Measurements from ENCODE around the gene ARL5C. TPM values are rescaled to one million over a fixed set of nuclear protein-coding genes. Genes with fewer than 3 reads are reported as not detected.
"Not testable (repeated sequence)": the region's sequence is repeated elsewhere in the genome, so short reads cannot be mapped to it uniquely, and the experiment has no call there.

The ARL5C gene
- total RNA-seq, 1 donor from 2014 or later, result not detected

DNA sequence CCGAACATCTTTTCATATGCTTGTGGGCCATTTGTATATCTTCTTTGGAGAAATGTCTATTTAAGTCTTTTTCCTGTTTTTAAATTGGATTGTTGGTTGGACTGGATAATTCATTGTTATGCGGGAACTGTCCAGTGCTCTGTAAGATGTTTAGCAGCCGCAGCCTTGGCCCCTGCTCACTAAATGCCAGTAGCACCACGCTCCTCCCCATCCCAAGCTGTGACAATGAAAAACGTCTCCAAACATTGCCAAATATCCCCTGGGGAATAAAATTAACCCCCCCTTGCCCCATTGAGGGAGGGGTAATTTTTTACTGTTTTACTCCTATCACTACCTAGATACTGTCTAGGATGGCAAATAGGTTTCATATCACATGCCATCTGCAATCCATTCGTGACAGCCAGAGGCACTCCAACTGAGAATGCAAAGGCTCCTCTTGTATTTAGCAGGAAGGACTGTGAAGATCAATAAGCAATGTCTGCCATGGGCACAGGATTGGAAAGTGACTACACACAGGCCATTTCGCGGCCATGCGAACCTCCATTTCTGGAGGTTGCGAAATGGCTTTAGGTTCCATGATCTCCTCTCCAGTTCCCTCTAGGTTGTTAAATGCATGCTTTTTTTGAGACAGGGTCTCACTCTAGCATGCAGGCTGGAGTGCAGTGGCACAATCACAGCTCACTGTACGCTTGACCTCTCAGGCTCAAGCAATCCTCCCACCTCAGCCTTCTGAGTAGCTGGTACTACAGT is 23.9 kb downstream of the ARL5C start:
- no peak for DNase-seq (ENCODE audit: low spot score)

DNA sequence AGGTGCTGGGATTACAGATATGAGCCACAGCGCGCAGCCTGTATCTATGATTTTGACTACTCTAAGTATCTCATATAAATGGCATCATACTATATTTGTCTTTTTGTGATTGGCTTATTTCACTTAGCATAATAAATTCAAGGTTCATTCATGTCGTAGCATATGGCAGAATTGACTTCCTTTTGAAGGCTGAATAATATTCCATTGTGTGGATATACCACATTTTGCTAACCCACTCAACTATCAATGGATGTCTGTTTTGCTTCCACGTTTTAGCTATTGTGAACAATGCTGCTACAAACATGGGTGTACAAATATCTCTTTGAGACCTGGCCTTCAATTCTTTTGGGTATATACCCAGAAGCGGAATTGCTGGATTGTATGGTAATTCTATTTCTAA is 24.7 kb downstream of the ARL5C start:
- no peak for DNase-seq (ENCODE audit: low spot score)

DNA sequence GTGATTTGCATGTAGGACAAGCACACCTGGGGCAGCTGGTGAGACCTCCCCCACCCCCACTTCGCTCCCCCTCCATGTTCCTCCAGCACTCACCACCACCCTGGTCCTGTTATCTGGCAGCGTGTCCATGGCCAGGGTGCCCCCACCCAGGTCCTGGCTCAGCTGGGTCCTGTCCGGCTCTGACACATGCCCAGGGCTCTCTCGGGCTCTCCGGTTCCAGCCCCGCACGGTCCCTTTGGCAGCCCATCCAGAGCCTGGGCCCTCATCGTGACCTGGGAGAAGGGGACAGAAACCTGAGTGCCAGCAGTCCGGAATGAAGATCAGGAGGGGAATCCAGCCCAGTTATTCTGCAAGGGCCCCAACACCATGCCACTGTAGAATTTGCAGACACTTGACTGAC is 26.4 kb downstream of the ARL5C start:
- DNase-seq (ENCODE audit: low spot score), result no peak

DNA sequence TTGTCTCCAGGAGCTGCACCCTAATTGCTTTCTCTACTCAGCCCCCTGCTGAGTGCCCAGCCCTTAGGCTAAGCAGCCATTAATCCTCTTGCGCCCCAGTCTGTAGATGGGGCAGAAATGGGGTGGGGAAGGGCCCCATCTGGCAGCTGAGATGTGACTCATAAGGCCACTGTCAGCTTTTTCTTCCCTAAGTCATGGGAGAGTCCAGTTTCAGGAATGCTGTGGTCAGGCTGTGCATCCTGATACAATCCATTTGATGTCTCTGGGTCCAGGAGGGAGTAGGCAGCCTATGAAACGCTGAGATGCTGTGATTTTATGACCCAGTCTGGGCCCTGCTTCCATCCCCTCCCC is 26.8 kb downstream of the ARL5C start:
- DNase-seq (ENCODE audit: low spot score), result no peak

DNA sequence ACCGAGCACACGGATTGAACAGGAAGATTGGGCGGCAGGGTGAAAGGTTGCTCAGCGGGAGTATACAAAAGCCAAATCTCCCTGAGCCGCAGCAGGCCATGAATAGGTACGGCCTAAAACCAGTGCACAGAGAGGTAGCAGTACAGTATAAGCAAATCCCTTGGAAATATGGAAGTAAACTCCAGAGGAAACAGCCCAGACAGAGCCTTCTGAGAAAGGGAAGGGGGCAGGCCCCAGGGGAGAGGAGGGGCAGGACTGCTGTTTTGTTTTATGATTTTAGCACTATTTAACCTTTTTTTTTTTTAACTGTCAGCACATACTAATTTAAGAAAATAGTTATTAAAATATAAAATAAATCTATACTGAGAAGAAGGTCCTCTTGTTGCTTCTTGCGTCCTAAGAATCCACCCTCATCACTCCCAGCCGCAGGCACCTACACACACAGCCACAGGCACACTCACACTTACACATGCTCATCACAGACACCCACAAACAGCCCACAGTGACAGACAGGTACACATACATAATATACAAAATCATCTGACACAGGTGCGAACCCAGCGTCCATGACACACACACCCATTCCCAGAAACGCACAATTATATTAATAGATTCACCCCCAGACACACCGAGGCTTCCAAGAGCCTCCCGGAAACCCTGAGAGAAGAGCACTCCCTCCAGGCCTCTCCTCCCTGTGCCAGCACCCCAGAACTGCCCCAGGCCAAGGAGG is 27.4 kb downstream of the ARL5C start:
- DNase-seq (ENCODE audit: low spot score), result no peak

DNA sequence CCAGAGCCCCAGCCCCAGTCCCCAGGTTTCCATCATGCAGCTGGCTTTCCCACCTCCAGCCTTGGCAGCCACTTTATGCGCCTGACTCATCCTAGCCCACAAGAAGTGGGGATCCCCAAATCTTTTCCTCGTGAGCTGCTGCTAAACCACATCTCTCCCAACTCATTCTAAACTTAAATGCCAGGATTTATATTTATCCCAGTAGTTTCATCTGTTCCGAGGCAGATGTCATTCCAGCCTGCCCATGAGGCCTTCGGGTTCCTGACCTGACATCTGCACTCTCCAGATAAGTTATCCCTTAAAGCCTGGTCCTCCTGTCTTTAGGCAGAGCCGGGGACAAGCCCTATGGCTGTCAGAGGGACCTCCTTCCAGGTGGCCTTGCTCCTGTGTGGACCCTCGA is 31.1 kb downstream of the ARL5C start:
- DNase-seq (ENCODE audit: low spot score), result no peak

DNA sequence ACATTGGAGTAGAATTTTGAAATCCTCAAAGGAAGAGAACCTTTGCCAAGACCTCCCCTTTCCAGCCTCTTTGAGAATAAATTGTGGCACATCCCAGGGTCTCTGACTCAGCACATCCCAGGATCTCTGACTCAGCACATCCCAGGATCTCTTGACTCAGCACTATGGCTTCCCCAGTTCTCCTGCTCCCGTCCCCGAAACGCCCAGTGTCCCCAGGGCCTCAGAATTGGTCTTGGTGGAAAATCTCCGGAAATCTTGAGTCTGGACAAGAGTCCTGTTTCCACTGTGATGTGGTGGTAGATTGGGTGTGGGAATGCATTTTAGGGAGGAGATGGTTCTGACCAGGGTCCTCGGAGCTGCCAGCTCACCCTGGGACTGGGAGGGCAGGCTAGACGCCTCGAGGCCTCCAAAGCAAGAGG is 33.8 kb downstream of the ARL5C start:
- DNase-seq (ENCODE audit: low spot score), result no peak

DNA sequence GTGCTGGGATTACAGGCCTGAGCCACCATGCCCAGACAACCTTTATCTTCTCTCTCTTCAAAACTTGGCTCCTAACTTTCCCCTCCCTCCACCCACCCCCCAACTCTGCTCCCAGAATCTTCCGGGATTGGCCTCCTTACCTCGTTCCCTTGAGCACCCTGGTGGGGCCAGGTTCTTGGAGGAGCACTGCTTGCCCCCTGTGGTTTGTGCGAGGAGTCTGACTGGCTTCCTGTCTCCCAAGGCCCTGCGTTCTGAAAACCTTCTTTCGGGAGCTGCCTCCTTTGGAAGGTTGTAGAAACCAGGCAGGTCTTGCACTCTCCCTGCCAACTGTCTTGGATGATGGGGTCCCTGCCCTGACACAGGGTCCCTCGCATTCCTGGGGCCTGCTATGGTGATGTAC is 34.3 kb downstream of the ARL5C start:
- DNase-seq (ENCODE audit: low spot score), result no peak

DNA sequence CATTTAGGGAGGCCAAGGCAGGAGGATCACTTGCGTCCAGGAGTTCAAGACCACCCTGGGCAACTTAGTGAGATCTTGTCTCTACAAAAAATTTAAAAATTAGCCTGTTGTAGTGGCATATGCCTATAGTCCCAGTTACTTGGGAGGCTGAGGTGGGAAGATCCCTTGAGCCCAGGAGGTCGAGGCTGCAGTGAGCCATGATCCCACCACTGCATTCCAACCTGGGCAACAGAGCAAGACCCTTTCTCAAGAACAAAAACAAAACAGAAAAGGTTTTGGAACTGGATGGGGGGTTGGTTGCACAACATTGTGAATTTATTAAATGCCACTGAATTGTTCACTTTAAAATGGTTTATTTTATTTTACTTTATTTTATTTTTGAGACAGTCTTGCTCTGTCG is 35.8 kb downstream of the ARL5C start:
- DNase-seq (ENCODE audit: low spot score), result no peak

DNA sequence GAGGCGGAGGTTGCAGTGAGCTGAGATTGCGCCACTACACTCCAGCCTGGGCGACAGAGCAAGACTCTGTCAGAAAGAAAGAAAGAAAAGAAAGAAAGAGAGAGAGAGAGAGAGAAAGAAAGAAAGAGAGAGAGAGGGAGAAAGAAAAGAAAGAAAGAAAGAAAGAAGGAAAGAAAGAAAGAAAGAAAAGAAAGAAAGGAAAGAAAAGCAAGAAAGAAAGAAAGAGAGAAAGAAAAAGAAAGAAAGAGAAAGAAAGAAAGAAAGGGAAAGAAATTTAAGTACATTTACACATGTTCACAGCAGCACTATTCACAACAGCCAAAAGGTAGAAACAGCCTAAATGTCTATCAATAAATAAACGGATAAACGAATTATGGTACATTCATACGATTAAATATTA is 36.4 kb downstream of the ARL5C start:
- DNase-seq (ENCODE audit: low spot score), result not testable (repeated sequence)

DNA sequence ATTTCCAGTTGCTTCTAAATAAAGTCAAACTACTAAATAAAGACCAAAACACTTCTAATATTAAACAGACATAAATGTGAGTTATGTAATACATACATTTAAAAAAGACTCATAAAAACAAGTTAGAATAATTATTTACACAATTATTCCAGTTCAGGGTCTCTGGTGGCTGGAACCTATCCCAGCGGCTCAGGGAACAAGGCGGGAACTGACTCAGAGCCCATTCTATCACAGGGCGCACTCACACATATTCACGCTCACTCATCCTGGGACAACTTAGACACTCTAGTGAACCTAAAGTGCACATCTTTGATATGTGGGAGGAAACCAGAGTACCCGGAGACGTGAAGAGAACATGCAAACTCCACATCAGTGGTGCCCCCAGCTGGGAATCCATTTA is 39.5 kb downstream of the ARL5C start:
- DNase-seq (ENCODE audit: low spot score), result no peak

DNA sequence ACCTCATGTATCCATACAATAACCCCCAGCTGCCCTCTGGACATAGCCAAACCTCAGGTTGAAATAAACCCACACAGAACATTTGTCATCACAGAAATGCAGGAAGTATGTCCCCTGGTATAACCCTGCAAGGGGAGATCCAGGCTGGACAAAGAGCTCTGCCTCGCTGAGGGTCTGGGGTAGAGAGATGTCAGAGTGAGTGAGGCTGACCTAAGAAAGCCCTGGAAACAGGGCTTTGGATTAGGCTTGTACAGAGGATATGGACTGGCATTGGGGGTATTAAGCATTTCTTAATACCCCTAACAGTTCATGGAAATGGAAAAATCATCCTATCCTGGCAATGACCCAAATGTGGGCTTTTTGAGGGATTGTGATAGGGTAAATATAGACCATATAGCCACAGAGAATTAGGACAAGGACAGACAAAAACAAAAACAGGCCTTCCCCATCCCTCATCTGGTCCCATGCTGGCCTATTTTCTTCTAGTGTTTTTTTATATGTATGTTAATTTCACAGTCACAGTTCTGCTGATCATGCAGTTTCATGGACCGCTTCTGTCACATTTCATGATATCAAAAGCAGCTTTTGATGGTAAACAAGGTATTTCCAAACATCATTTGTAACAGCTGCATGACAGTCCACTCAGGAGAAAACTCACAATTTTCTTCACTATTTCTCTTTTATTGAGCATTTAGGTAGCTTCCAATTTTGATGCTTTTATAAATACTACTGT is 40.7 kb downstream of the ARL5C start:
- no peak for DNase-seq (ENCODE audit: low spot score)

DNA sequence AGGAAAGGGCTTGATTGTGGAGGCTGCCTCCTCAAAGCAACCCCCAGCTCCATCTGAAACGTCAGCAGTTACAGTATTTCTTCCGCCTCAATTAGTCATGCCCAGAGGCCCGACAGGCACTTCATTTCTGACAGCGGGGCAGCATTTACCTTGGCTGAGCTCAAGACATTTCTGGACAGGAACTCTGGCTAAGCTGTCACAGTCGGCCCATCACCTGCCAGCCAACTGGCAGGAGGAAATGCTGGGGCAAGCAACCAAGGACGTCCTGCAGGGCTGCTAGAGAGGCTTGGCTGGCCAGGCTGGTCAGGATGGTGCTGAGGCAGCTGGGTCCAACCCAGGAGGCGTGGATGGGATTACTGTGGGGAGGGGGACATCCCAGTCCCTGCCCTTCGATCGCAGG is 42.3 kb downstream of the ARL5C start:
- DNase-seq (ENCODE audit: low spot score), result no peak

DNA sequence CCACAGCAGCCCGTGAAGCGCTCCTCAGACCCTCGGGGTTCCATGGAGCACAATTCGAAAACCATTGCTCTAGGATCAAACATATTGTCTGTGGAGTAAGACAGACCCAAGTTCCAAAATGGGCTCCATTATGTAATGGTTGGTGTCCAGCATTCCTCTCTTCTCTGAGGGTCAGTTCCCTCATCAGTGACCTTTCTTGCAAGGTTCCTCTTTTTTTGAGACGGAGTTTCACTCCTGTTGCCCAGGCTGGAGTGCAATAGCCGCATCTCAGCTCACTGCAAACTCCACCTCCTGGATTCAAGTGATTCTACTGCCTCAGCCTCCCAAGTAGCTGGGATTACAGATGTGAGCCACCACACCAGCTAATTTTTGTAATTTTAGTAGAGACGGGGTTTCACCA is 43.0 kb downstream of the ARL5C start:
- DNase-seq (ENCODE audit: low spot score), result no peak

DNA sequence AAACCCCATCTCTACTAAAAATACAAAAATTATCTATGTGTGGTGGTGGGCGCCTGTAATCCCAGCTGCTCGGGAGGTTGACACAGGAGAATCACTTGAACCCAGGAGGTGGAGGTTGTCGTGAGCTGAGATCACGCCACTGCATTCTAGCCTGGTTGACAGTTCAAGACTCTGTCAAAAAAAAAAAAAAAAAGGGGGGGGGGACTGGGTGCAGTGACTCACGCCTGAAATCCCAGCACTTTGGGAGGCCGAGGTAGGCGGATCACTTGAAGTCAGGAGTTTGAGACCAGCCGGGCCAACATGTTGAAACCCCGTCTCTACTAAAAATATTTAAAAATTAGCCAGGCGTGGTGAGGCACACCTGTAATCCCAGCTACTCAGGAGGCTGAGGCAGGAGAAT is 44.0 kb downstream of the ARL5C start:
- DNase-seq (ENCODE audit: low spot score), result not testable (repeated sequence)

DNA sequence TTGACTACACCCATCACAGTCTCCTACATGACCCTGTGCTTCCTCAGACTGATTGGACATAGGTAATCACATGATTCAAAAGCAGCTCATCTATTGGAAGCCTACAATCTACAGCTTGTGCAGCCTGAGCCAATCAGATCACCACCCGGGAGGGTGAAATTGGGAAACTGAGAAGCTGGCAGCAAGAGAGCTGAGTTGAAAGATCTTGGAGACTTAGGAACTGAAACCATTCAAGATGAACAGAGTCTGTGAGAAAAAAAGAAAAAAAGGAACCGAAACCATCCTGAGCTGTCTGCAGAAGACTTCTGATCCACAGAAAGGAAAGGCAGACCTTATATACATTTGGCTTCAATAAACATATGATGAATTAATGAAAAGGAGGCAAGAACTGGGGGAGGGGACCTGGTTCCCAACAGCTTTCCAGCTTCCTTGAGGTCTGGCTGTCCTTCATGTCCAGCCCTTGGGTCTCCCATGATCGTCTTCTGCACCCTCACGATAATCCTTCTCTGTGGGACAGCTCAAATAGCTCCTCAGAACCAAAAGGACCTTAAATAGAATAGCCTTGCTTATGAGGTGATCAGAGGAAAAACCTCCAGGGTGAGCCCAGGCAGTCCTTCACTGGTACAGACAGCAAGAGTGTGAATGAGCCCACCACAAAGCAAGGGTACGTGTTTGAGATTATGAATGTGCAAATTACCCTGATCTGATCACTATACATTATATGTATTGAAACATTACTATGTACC is 47.1 kb downstream of the ARL5C start:
- no peak for DNase-seq (ENCODE audit: low spot score)

DNA sequence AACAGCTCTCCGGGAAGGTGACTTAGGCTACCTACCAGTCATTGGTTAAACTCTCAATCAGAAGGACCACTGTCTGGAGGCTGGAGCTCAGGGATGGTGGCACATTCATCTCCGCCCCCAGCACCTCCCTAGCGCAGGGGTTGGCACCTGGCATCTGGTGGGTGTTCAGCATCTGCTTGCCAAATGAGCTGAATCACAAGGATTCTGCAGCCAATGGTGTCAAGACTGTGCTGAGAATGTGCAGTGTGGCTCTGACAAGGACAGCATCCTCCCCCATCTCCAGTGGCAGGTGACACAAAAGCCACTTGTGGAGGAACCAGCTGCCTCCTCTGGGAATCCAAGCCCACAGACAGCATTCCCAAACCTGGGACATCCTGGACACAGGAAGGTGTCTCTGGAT is 49.7 kb downstream of the ARL5C start:
- DNase-seq (ENCODE audit: low spot score), result no peak

DNA sequence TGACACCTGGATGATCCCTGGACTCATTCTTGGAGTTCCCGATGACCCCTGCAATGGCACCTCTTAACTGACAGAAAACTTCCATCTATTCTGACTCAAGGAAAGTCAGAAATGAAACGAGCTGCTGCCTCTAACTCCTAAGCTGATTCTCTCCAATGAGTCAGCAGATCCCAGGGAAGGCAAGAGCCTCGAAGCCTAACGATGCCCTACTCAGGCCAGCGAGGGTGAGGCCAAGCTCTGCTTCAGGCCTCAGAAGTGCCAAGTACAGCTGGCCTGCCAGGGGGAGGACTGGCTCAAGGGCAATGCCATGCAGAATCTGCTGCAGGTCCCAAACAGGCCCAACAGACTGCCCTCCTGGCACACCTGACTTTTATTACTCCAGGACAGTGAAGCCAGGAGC is 50.8 kb downstream of the ARL5C start:
- DNase-seq (ENCODE audit: low spot score), result no peak

DNA sequence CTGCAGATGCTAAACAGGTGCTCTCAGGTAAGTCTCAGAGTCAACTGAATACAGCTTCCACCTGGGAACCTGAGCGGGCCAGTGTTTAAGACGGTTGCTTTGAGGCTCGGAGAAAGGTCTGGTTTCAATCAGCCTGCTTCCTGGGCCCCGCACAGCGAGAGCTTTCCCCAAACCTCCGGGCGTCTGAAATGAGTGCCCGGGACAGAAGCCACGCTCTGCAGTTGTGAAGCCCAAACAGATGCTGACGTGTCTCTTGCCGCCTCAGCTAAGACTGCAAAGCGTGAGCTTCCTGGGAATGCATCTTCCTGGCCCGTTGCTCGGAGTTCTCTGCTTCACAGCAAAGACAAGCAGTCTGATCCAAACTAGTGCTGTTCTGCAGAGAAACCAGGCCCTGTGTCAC is 51.2 kb downstream of the ARL5C start:
- DNase-seq (ENCODE audit: low spot score), result no peak

DNA sequence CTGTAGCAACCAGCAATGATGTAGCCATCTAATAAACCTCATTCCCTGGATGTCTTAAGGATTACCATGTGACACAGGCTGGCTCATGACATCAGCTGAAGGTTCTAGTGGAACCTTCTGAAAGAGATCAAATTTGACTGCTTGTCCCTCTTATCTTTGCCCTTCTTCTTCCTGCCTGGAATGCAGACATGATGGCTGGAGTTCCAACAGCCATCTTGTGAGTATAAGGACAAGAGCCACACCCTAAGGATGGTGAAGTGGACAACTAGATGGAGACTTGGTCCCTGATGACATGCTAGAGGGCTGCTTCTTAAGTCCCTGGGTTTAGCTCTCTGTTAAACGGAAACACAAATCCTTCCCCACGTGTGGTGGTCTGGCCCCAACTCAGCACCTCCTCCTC is 52.1 kb downstream of the ARL5C start:
- no peak for DNase-seq (ENCODE audit: low spot score)

DNA sequence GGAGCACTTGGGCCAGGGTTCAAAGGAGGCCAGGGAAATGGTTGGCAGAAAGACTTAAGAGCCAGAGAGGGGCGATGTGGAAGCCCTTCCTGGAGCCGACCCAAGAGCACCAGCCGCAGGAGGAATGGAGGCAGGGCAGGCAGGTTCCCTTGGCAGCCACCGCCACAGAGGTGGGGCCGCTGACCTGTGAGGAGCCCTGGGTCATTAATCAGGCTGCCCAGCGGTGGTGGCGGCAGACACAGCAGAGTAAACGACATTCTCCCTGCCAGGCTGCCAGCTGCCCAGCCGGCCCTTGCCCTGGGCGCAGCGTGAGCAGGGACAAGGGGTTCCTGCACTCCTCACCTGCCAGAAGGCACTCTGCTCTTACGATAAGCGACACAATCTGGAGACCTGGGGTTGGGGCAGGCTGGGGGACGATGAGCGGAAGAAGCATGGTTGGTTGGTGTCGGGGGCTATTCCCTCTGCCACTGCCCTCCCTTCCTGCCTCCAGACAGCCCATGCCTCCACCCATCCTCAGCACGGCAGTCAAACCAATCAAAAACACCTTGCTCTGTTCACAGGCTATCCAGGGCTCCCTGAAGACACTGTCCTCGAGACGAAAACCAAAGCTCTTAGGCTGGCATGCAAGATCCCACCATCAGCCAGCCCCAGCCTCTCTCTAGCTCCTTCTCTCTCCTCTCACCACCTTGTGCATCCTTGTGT is 55.4 kb downstream of the ARL5C start:
- no peak for DNase-seq (ENCODE audit: low spot score)
